Keratinocyte (primary cell): ENCODE measurements around the gene CACNA2D2. TPM values are rescaled to one million over a fixed set of nuclear protein-coding genes. Genes with fewer than 3 reads are reported as not detected.

Experiments
- DNase-seq: peaks from one replicate; pipeline ENCODE4 v3.0.0-alpha.2; 2011; ENCODE audit warnings: low read depth, missing footprints, low spot score
- FAIRE-seq: peaks from 2 replicates; lab custom pipeline; 2011; peaks lifted over from hg19 to GRCh38; lab: Jason Lieb, UNC
- H2AFZ ChIP-seq: 2 replicates; pipeline ENCODE4 v1.6.0; 2012; ENCODE audit warnings: low read length, control low read depth, inconsistent platforms; ENCODE audit not compliant: control insufficient read depth
- H3K27ac ChIP-seq: 2 replicates; pipeline ENCODE4 v1.5.1; 2011; ENCODE audit warnings: low read length; ENCODE audit not compliant: control insufficient read depth, insufficient read depth
- H3K27me3 ChIP-seq: 3 replicates; pipeline ENCODE4 v1.6.0; 2011; ENCODE audit warnings: low read length; ENCODE audit not compliant: control insufficient read depth, insufficient read depth; ENCODE audit errors: extremely low read depth
- H3K36me3 ChIP-seq, 2 experiments: 2 replicates in 1 of 2; 3 replicates in 1 of 2; pipeline ENCODE4 v1.5.1; 2011; ENCODE audit warnings: low read length in 2 of 2, mild to moderate bottlenecking in 1 of 2; ENCODE audit not compliant: control insufficient read depth in 2 of 2, insufficient read depth in 2 of 2; ENCODE audit errors: extremely low read depth in 1 of 2
- H3K4me1 ChIP-seq: 3 replicates; pipeline ENCODE4 v1.5.1; 2011; ENCODE audit warnings: low read length; ENCODE audit not compliant: control insufficient read depth, insufficient read depth; ENCODE audit errors: extremely low read depth
- H3K4me2 ChIP-seq: 3 replicates; pipeline ENCODE4 v1.6.0; 2011; ENCODE audit warnings: low read depth, low read length; ENCODE audit not compliant: control insufficient read depth, insufficient read depth; ENCODE audit errors: extremely low read depth
- H3K4me3 ChIP-seq, 3 experiments: fragments of 200-600 bp in 1 of 3; sonication (generic) in 1 of 3; 2 replicates in 2 of 3; 3 replicates in 1 of 3; pipeline ENCODE4 v1.5.1; 2011 to 2016; ENCODE audit warnings: low read length in 3 of 3, mild to moderate bottlenecking in 3 of 3, control low read depth in 2 of 3, inconsistent platforms in 1 of 3, low read depth in 1 of 3, mixed read lengths in 1 of 3, mixed run types in 1 of 3, moderate library complexity in 1 of 3; ENCODE audit not compliant: control insufficient read depth in 2 of 3, insufficient read depth in 2 of 3; ENCODE audit errors: extremely low read depth in 1 of 3
- H3K79me2 ChIP-seq: 2 replicates; pipeline ENCODE4 v1.6.0; 2012; ENCODE audit warnings: low read length; ENCODE audit not compliant: control insufficient read depth, insufficient read depth
- H3K9ac ChIP-seq: 3 replicates; pipeline ENCODE4 v1.6.0; 2011; ENCODE audit warnings: low read length; ENCODE audit not compliant: control insufficient read depth, insufficient read depth; ENCODE audit errors: extremely low read depth
- H3K9me1 ChIP-seq: 3 replicates; pipeline ENCODE4 v1.6.0; 2011; ENCODE audit warnings: low read length; ENCODE audit not compliant: control insufficient read depth, insufficient read depth; ENCODE audit errors: extremely low read depth
- H3K9me3 ChIP-seq: 2 replicates; pipeline ENCODE4 v1.5.1; 2012; ENCODE audit warnings: low read depth, low read length; ENCODE audit not compliant: control insufficient read depth
- H4K20me1 ChIP-seq: 3 replicates; pipeline ENCODE4 v1.6.0; 2011; ENCODE audit warnings: low read length; ENCODE audit not compliant: control insufficient read depth, insufficient read depth; ENCODE audit errors: extremely low read depth
- CTCF ChIP-seq, 3 experiments: IDR thresholded peaks in 1 of 3; conservative IDR thresholded peaks in 1 of 3; optimal IDR thresholded peaks in 1 of 3; 2 replicates in 2 of 3; 3 replicates in 1 of 3; pipeline versions ENCODE3 to v1.5.1; 2011; ENCODE audit warnings: low read length in 3 of 3, mild to moderate bottlenecking in 3 of 3, moderate library complexity in 2 of 3, control low read depth in 1 of 3, inconsistent platforms in 1 of 3; ENCODE audit not compliant: insufficient read depth in 2 of 3; ENCODE audit errors: extremely low read depth in 1 of 3
- EZH2 ChIP-seq: IDR thresholded peaks from one replicate; pipeline ENCODE4 v1.6.1; 2012; ENCODE audit warnings: inconsistent platforms, mild to moderate bottlenecking, low read length, moderate library complexity
- dilution Hi-C: fragments of 300-500 bp; cut with MboI; formaldehyde crosslinking; loops from one replicate; pipeline ENCODE4 v1.7.0; 2020; ENCODE audit warnings: low sequenced_read_pairs; ENCODE audit not compliant: extremely low pct_ligation_motif_present
- polyA plus RNA-seq, 5 experiments: library from polyadenylated mRNA; depleted of rRNA in 3 of 5; stranded (reverse) in 3 of 5; stranded (forward) in 1 of 5; unstranded in 1 of 5; fragments of >200 nt; gene quantifications; 1 replicate in 1 of 5; 2 replicates in 3 of 5; 3 replicates in 1 of 5; pipeline versions ENCODE4 v1.2.1 to v1.2.3, GENCODE V29; 2011 to 2012; ENCODE audit warnings: missing spikeins in 2 of 5, low read depth in 1 of 5, low replicate concordance in 1 of 5

The CACNA2D2 gene
- polyA plus RNA-seq, 1 donor (not counting 4 experiments of a cell fraction or from before 2014, with no cell fraction given): 0.04 TPM

- H3K9me1 ChIP-seq: no peaks in the 10 kb centered on the region
- no peaks in the 10 kb centered on the region for H3K79me2 ChIP-seq
- H3K4me2 ChIP-seq: no peak overlapping the region
- dilution Hi-C loops: no loop called here
- FAIRE-seq (peak; percentile 96), DNase-seq (peak; percentile 41)
- H3K9me3 ChIP-seq: no peaks in the 10 kb centered on the region
- no peak overlapping the region for H3K9ac ChIP-seq
- no peak overlapping the region for H3K4me3 ChIP-seq
- no peak for TF ChIP-seq EZH2
- TF ChIP-seq CTCF (optimal IDR thresholded peaks at IDR 0.05 in 1 of 3, IDR thresholded peaks at IDR 0.05 in 1 of 3, conservative IDR thresholded peaks at IDR 0.05 in 1 of 3; ENCODE audit: extremely low read depth in 1 of 3, insufficient read depth in 2 of 3, low read length in 3 of 3): no peak
- H3K36me3 ChIP-seq: no peaks in the 10 kb centered on the region
- H3K4me1 ChIP-seq: peaks cover 5% of the 10 kb centered on the region
- H4K20me1 ChIP-seq: peaks cover 19% of the 10 kb centered on the region
- no peak overlapping the region for H2AFZ ChIP-seq
- no peak overlapping the region for H3K27ac ChIP-seq
- peaks cover 70% of the 10 kb centered on the region for H3K27me3 ChIP-seq
Observed at GRCh38 chr3:50396502-50396901, 106.9 kb downstream of the CACNA2D2 start.

- dilution Hi-C loops: no loop called here
- peaks cover 69% of the 10 kb centered on the region for H3K27me3 ChIP-seq
- no peak overlapping the region for H2AFZ ChIP-seq
Observed at GRCh38 chr3:50395070-50395860, 108.2 kb downstream of the CACNA2D2 start.

More at GRCh38 chr3:50395070-50395860, 108.2 kb downstream of the CACNA2D2 start:
- Histone ChIP-seq H4K20me1 (peaks cover 19% of the 10 kb centered on the region), H3K4me1 (peaks cover 11% of the 10 kb centered on the region), H3K27ac (no peak overlapping the region), H3K9me3 (no peaks in the 10 kb centered on the region), H3K79me2 (no peaks in the 10 kb centered on the region), H3K9me1 (no peaks in the 10 kb centered on the region), H3K36me3 (no peaks in the 10 kb centered on the region), H3K9ac (no peak overlapping the region), H3K4me3 (no peak overlapping the region), H3K4me2 (no peak overlapping the region)
- DNase-seq: no peak
- FAIRE-seq: no peak
- TF ChIP-seq EZH2: no peak
- no peak for TF ChIP-seq CTCF (optimal IDR thresholded peaks at IDR 0.05 in 1 of 3, IDR thresholded peaks at IDR 0.05 in 1 of 3, conservative IDR thresholded peaks at IDR 0.05 in 1 of 3; ENCODE audit: extremely low read depth in 1 of 3, insufficient read depth in 2 of 3, low read length in 3 of 3)
